Measurements from ENCODE around the gene CST7. TPM values are rescaled to one million over a fixed set of nuclear protein-coding genes. Genes with fewer than 3 reads are reported as not detected.
A peak's percentile ranks its signal among the peaks of the same experiment; 100 is the strongest.

Gene CST7
- total RNA-seq, 3 donors from 2014 or later = 0.33 to 2.5 (median 1.8) TPM

DNA sequence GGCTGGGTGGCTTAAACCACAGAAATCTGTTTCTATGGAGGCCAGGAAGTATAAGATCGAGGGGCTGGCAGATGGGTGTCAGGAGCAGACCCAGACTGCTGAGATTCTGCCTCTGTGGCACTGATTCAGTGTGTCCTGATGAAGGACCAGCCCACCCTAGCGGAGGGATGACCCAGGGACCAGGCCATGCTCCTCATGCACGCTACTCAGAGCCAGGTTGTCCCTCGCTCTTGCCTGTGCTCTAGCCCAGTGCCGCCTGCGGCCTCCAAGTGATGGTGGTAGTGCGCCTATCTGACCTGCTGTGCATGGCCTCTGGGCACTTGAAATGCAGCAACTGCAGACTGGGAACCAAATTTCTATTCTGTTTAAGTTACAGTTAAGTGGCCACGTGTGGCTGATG, 56.6 kb downstream of the CST7 start:
- no peaks in the 10 kb centered on the region for H3K4me1 ChIP-seq
- H3K27me3 ChIP-seq = no peaks in the 10 kb centered on the region
- no peaks in the 10 kb centered on the region for H3K9me3 ChIP-seq
- intact Hi-C loops (cut with DNase I; ENCODE audit: low total_unique reads) = no loop called here
- DNase-seq (ENCODE audit: low spot score in 2 of 2) = peak; percentile 16 to 45
- no peak overlapping the region for H3K4me3 ChIP-seq
- H3K36me3 ChIP-seq = peaks cover 9% of the 10 kb centered on the region
- TF ChIP-seq POLR2AphosphoS5 (IDR thresholded peaks at IDR 0.05) (no peak), POLR2A (IDR thresholded peaks at IDR 0.05) (no peak)
- TF ChIP-seq, protein P1, sequence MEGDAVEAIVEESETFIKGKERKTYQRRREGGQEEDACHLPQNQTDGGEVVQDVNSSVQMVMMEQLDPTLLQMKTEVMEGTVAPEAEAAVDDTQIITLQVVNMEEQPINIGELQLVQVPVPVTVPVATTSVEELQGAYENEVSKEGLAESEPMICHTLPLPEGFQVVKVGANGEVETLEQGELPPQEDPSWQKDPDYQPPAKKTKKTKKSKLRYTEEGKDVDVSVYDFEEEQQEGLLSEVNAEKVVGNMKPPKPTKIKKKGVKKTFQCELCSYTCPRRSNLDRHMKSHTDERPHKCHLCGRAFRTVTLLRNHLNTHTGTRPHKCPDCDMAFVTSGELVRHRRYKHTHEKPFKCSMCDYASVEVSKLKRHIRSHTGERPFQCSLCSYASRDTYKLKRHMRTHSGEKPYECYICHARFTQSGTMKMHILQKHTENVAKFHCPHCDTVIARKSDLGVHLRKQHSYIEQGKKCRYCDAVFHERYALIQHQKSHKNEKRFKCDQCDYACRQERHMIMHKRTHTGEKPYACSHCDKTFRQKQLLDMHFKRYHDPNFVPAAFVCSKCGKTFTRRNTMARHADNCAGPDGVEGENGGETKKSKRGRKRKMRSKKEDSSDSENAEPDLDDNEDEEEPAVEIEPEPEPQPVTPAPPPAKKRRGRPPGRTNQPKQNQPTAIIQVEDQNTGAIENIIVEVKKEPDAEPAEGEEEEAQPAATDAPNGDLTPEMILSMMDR (IDR thresholded peaks at IDR 0.05) = no peak
- peak overlapping the region; percentile 68 to 81 for H3K27ac ChIP-seq

DNA sequence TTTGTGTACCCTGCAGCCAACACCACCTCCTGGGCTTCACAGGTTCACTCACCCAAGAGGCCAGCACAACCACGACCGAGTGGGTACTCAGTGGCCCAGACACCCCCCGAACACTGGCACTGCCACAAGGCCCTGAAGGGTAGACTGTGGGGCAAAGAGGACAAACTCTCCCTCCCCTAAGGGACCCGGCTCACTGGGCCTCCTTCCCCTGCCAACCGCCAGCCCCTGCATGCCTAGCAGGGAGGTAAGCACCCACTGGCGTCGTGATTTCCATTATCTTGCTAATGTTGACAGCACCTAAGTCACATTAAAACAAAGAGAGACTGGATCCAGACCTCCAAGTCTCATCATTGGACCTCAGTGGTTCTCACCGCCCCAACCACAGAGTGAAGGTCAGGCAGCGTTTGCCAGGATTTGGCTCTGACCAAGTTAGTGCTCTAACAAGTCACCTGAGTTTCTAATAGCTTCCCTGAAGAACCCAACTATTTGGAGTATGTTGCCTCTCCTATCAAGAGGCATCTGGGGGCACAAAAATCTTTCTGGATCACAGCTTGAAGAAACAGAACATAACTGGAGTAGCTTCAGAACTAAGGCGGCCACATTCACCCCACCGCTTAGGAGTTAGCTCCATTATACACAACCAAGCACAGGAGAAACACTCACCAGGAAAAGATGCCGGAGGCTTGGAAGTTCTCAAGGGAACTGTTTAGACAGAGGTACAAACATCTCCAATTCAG, 57.5 kb downstream of the CST7 start:
- peak; percentile 13 to 38 for DNase-seq (ENCODE audit: low spot score in 2 of 2)
- peak overlapping the region in 1 of 2 donors; percentile 0 for H3K27ac ChIP-seq
- no peaks in the 10 kb centered on the region for H3K27me3 ChIP-seq
- H3K36me3 ChIP-seq = peaks cover 9% of the 10 kb centered on the region
- TF ChIP-seq, protein P1 (IDR thresholded peaks at IDR 0.05) = no peak
- no peak for TF ChIP-seq POLR2AphosphoS5 (IDR thresholded peaks at IDR 0.05)
- TF ChIP-seq POLR2A (IDR thresholded peaks at IDR 0.05) = no peak
- intact Hi-C loops (cut with DNase I; ENCODE audit: low total_unique reads) = no loop called here
- H3K4me1 ChIP-seq = no peaks in the 10 kb centered on the region
- no peak overlapping the region for H3K4me3 ChIP-seq
- no peaks in the 10 kb centered on the region for H3K9me3 ChIP-seq

DNA sequence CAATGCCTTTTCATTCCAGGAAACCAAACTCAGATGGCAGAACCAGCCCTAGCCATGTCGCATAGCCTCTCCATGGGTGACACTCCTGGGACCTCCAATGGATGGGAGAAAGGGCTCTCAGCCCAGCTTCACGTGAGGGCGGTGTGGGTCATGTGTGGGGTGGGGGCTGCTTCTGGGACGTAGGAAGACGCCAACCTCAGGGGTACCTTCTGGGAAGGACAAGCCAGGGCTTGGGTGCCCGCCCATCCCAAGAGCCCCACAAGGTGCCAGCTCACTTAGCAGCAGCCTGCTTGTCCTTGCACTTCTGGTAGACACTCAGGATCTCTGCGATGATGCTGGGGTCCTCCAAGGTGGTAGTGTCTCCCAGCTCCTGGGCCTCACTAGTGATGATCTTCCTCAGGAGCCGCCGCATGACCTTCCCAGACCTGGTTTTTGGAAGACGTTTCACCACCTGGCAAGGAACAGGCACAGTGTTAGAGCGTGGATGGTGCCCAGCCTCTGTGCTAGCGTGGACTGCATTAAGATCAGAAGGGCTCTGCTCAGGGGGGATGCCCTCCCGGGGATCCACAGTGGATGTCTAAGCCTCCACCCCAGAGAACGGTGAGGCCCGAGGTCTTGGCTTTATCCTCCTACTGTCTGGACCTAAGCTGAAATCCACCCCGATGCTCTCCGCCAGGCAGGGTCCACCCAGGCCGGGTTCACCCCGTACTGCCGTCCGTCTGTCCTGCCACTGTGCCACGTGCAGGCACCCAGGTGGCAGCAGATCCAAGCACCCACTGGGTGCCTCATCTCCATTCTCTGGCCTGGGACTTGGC, 58.6 kb downstream of the CST7 start:
- Histone ChIP-seq H3K9me3 (no peaks in the 10 kb centered on the region), H3K27me3 (no peaks in the 10 kb centered on the region), H3K36me3 (peaks cover 15% of the 10 kb centered on the region), H3K4me3 (no peak overlapping the region), H3K27ac (no peak overlapping the region), H3K4me1 (no peaks in the 10 kb centered on the region)
- peak; percentile 13 to 43 for DNase-seq (ENCODE audit: low spot score in 2 of 2)
- TF ChIP-seq POLR2AphosphoS5 (IDR thresholded peaks at IDR 0.05) = no peak
- TF ChIP-seq, protein P1 (IDR thresholded peaks at IDR 0.05) = no peak
- no peak for TF ChIP-seq POLR2A (IDR thresholded peaks at IDR 0.05)
- intact Hi-C loops (cut with DNase I; ENCODE audit: low total_unique reads) = no loop called here

DNA sequence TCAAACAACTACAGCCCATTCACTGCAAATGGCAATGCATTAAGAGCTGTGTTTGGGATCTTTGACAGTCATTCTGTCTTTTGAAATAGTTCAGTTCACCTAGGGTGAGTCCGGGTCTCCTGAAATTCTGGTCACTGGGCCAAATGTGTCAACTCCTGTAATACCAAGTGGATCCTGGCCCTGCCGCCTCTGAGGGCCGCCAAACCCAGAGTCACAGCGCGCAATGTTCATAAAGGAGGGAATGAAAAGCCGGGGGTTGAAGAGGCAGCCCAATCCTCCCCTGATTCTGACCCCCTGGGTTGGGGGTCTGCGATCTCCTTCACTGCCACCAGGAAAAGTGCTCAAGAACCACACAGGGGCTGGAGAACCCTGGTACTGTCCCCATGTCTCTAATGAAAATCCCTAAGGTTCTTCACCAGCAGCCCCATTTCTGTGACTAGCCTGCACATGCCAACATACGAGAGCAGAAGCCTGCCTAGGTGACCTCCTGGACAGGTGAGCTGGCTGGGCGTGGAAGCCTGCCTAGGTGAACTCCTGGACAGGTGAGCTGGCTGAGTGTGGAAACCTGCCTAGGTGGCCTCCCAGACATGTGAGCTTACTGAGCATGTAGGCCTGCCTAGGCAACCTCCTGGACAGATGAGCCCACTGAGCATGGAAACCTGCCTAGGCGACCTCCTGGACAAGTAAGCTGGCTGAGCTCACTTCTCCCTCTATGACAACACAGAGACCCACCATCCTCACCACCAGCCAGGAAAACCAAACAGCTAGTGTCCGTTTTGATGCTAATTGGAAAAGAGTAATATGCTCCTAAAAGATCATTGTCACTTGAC, 59.5 kb downstream of the CST7 start:
- Histone ChIP-seq H3K4me1 (no peaks in the 10 kb centered on the region), H3K9me3 (no peaks in the 10 kb centered on the region), H3K4me3 (no peak overlapping the region), H3K27ac (no peak overlapping the region), H3K36me3 (peaks cover 23% of the 10 kb centered on the region), H3K27me3 (no peaks in the 10 kb centered on the region)
- peak; percentile 14 to 40 for DNase-seq (ENCODE audit: low spot score in 2 of 2)
- intact Hi-C loops (cut with DNase I; ENCODE audit: low total_unique reads) = no loop called here
- no peak for TF ChIP-seq POLR2AphosphoS5 (IDR thresholded peaks at IDR 0.05)
- TF ChIP-seq POLR2A (IDR thresholded peaks at IDR 0.05) = no peak
- TF ChIP-seq, protein P1 (IDR thresholded peaks at IDR 0.05) = no peak

Other genes with a start within 250 kb of the CST7 start
- 100 to 1,000 TPM in 2 of 3 donors, 10 to 100 TPM in 1; 83.2 to 184 (median 101) TPM for gene APMAP, start 43.5 kb downstream of the CST7 start, total RNA-seq
- 10 to 100 TPM; 17.6 to 38.2 (median 37.4) TPM for gene ACSS1, start 108.9 kb downstream of the CST7 start, total RNA-seq
- gene VSX1, start 132.9 kb downstream of the CST7 start, total RNA-seq = under 1 TPM in 1 of 3 donors, not detected in 2; 0.44 TPM
- gene ENTPD6, start 246.4 kb downstream of the CST7 start, total RNA-seq = 10 to 100 TPM; 45.8 to 77.6 (median 71.1) TPM

Measured in breast epithelium (tissue), 4 donors.